Endometrial microvascular endothelial cells (primary cell): ENCODE results near the gene FAM135A. TPM values are rescaled to one million over a fixed set of nuclear protein-coding genes. Genes with fewer than 3 reads are reported as not detected.

Experiments used
- in situ Hi-C: cut with HindIII; loops from 2 replicates; pipeline ENCODE4 v1.10.0; 2017; ENCODE audit warnings: low sequenced_read_pairs, low pct_unique_long_range_greater_than_20kb; ENCODE audit errors: inconsistent ontology term
- total RNA-seq: library from RNA; depleted of rRNA; stranded (reverse); fragments of >200 nt; gene quantifications from one replicate; pipeline ENCODE4 v1.2.3, GENCODE V29; 2015; ENCODE audit errors: inconsistent ontology term

Gene FAM135A
- 6.6 TPM for total RNA-seq

DNA sequence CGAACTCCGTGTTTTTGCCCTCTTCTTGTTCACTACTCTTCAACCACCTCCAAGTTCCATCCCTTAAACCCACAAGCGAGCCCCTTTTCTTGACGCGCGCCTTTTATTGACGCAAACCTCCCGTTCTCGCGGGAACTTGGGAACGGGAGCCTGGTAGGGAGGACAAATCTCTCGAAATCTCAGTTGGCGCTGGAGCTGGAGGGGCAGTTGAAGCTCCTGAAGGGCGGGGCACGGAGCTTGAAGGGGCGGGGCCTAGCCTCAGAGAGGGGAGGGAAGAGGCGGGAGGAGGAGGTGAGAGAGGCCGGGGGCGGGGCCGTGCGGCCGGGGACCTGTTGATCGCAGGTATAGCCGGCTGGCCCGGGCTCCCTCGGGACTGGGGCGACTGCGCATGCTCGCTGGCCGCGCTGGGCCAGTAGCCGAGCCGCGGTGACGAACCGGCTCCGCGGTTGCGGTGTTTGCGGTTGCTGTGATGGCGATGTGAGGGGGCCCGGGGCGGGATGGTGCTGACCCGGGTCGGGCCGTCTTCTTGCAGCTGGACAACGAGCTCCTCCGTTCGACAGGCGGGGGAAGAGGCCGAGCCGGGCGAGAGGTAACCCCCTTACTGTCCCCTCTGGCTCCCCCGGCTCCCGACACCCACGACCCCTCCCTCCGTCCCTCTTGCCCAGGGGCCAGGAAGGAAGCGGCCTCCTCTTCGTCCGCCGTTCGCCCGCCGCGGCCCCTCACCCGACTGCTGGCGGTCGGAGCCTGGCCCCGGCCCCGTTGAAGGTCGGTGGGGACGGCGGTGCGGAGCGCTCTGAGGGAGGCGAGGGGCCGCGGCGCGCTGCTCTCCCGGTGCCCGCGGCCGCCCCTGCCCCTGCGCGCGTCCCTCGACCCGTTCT is at the start of gene FAM135A:
Gene FAM135A, plus strand, starts transcription at position 395 of the 878 bp plus-strand sequence. CDS start 14,835 bp downstream, outside the sequence.
- in situ Hi-C loops: no loop called here

DNA sequence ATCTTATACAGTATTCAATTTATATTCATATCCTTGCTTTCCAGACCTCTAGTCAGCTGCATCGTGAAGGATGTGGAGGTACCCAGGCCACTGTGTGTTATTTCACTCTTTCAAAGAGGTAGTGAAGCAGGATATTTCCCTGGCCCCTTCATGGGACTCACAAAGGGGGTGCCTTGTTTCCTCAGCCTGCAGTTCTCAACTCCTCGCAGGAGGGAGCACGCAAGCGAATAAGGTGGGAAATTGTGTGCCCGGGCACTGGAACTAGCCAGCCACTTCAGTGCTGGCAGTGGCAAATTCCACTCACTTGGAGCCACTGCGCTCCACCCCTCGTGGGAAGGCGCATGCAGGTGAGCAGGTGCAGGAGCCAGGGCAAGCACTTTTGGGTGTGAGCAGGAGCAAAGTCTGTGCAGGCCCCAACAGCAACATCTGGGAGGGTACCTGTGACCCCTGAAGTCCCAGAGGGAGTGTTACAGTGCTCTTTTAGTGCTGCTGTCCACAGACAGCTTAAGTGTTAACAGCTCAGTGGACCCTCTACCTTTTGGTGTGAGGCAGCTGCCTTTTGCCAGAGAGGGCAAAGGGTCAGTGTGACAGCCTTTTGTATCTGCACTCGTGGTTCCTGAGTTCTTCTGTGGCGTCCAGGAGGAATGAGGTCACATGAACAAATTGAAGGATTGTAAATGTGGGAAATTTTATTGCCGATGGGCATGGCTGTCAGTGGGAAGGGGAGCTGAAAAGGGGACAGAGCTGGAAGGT is 49.4 kb upstream of the FAM135A start:
- in situ Hi-C loops: no loop called here

GRCh38 chr6:70369332-70369950 is 43.9 kb upstream of the FAM135A start:
- in situ Hi-C loops: no loop called here

DNA sequence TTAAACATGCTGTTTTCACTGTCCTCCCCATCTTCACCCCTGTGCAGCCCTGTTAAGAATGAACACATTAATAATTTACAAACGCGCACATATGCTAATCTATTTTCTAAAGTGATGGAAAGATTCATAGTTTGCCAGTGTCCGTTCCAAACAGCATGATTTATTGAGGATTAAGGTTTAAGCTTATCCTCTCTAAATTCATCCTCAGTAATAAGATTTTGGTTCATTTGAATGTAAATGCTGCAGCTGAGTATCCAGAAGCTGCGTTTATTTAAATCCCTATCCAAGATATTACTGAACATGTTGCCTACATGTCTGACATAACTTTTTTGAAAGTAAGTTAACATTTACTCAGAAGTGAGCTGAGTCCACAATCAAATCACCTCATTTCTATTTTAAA is 42.8 kb upstream of the FAM135A start:
- in situ Hi-C loops: no loop called here

GRCh38 chr6:70371454-70372105 is 41.7 kb upstream of the FAM135A start:
- in situ Hi-C loops: no loop called here

GRCh38 chr6:70375166-70375565 is 38.1 kb upstream of the FAM135A start:
- in situ Hi-C loops: no loop called here

GRCh38 chr6:70375882-70376281 is 37.4 kb upstream of the FAM135A start:
- in situ Hi-C loops: no loop called here

- in situ Hi-C loops: no loop called here
These were observed 36.7 kb upstream of the FAM135A start for GRCh38 chr6:70376628-70377027.

DNA sequence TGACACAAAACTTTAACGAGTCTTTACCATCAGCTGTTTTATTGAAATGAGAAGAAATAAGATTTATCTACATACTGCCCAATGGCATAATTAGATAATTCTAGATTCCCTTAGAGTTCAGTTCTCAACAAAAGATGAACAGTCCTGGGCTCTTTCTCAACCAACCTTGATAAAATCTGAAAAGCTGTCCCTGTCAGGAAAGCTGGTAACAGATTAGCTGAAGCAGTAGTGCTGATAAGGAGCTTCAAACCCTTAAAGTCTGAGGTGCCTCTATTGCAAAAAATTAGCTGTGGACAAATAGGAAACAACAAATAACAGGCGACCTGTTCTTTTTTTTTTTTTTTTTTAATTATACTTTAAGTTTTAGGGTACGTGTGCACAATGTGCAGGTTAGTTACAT is 35.9 kb upstream of the FAM135A start:
- in situ Hi-C loops: no loop called here

DNA sequence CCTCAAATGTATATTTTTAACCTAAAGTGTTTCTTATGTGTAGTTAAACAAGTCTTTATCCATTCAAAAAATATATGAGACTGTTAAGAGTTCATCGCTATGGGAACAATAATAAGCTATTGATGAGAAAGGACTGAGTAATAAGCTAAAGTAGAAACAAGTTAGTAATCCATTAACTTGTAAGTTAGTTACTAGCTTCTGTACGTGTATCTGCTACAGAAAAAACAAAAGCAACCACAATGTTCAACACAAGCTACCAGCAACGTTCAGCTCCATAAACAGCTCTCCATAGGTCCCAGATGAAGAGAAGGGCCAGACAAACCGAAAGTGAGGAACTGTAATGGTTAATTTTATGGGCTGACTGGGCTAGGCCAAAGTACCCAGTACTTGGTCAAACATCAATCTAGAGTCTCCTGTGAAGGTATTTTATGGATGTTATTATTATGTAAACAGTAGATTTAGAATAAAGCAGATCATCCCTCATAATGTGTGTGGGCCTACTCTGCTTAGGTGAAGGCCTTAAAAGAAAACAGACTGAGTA is 33.8 kb upstream of the FAM135A start:
- in situ Hi-C loops: no loop called here

- in situ Hi-C loops: no loop called here
These were observed 33.1 kb upstream of the FAM135A start for GRCh38 chr6:70380252-70380651.

DNA sequence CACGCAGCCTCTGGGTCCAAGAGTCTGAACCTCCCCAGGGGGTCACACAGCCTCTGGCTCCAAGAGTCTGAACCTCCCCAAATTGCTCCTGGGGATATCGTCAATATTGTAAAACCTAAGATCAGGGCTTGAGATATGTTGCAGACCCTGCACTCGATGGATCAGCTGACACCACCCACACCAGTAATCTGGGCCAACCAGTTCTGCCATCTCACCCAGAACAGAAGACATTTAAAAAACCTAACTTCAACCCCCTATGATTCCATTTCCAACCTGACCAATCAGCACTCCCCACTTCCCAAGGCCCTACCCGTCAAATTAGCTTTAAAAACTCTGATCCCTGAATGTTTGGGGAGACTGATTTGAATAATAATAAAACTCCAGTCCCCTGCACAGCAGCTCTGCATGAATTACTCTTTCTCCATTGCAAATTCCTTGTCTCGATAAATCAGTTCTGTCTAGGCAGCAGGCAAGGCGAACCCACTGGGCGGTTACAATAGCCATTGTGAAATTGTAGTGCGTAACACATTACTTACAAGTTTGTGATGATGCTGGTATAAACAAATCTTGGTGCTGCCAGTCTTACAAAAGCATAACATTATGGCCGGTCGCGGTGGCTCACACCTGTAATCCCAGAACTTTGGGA is 32.4 kb upstream of the FAM135A start:
- in situ Hi-C loops: no loop called here

- in situ Hi-C loops: no loop called here
These were observed 31.9 kb upstream of the FAM135A start for GRCh38 chr6:70381417-70381782.

GRCh38 chr6:70385901-70386300 is 27.4 kb upstream of the FAM135A start:
- in situ Hi-C loops: no loop called here

DNA sequence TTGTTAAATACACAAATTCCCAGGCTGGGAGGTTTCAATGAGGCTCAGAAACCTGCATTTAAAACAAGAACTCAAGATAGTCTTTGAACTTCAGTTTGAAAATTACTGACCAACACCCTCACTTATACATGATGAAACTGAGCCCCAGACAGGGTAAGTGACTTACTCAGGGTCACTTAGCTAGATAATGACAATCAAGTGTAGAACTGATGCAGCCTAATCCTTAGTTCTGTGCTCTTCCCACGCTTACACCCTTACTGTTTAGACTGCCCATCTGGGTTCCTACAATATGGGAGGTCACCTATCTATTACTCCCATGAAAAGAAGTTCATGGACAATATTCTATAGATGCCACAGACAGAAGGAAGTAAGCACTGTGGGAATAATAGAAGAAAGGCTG is 24.5 kb upstream of the FAM135A start:
- in situ Hi-C loops: no loop called here

DNA sequence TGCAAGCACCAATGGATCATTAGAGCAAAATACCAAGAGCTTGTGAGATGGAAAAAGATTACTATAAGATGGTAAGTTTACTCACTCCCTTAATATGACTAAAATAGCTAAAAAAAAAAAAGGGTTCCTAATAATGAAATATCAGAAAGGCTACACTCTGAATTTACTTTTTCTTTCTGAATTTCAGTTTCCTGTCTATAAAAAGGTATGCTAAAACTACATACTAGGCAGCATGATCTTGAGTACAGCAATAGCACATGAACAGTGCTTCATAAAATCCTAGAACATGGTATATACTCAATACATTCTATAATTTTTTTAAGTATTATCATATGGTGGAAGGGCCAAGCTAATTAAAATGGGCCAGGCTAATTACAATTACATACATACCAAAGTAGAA is 24.0 kb upstream of the FAM135A start:
- in situ Hi-C loops: no loop called here

DNA sequence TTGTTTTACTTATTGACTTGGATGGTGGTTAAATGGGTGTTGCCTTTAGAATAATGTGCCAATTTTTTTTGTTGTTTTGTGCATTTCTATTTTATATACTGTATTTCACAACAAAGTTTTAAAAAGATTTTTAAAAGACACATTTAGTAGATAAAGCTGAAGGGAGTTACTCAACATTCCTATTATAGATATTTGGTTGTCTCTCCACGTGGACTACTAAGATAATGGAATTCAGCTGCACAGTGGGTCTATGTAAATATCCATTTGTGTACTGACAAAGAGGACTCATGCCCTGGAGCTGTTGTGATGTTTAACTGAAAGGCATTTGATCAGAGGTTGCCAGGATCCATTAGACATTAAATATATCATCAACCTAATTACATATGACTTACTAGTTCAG is 23.2 kb upstream of the FAM135A start:
- in situ Hi-C loops: no loop called here

- in situ Hi-C loops: no loop called here
These were observed 21.8 kb upstream of the FAM135A start for GRCh38 chr6:70391492-70391891.
